GM12892 (cell line): ENCODE data around the gene SUSD1.

ENCODE experiments used
- POLR2A ChIP-seq: IDR thresholded peaks from 2 replicates; pipeline ENCODE4 v1.6.1; 2011; ENCODE audit warnings: low read depth, low read length, control low read depth
- POLR2AphosphoS5 ChIP-seq: IDR thresholded peaks from 2 replicates; pipeline ENCODE4 v1.6.1; 2011; ENCODE audit warnings: low read depth, low read length, control low read depth
- TAF1 ChIP-seq: IDR thresholded peaks from 2 replicates; pipeline ENCODE4 v1.6.1; 2011; ENCODE audit warnings: low read depth, mild to moderate bottlenecking, control low read depth, low read length, borderline replicate concordance

DNA sequence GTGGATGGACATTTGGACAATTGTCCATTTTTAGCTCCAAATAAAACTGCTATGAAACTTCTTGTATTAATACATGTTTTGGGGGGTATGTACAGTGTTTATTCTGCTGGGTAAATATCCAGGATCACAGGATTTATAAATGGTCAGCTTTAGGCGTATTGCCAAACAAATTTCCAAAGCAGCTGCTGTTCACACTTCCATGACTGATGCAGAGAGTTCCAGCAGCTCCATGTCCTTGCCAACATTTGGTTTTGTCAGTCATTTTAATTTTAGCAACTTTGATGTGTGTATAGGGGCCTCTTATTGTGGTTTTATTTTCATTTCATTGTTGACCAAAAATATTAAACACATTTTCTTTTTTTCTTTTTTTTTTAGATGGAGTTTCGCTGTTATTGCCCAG, 9.8 kb upstream of the SUSD1 start:
- no peak for TF ChIP-seq POLR2A
- no peak for TF ChIP-seq POLR2AphosphoS5
- TF ChIP-seq TAF1 = no peak
